GM12878 (cell line): ENCODE results near the gene GAS2L2. TPM values are rescaled to one million over a fixed set of nuclear protein-coding genes. Genes with fewer than 3 reads are reported as not detected.

Experiments
- ATAC-seq: fragments of 200-7000 bp; cut with Tn5 transposase; 3 replicates; pipeline ENCODE4 v1.9.1; 2020; ENCODE audit warnings: mild to moderate bottlenecking, moderate library complexity
- BruUV-seq: library from RNA; stranded (reverse); fragments of 400-500 nt; replicated peaks from 2 replicates; lab custom pipeline; 2021; lab: Mats Ljungman, UMichigan
- CTCF ChIA-PET: fragments of 300-600 bp; sonication (Branson Sonifier 250); formaldehyde crosslinking; extraction: SDS; loops from one replicate; lab custom pipeline; 2021; ENCODE audit warnings: inconsistent platforms; lab: Yijun Ruan, JAX
- POLR2A ChIA-PET: fragments of 350-600 bp; formaldehyde crosslinking; extraction: SDS; loops from one replicate; lab custom pipeline; 2021; ENCODE audit warnings: inconsistent platforms; lab: Charles Lee
- RAD21 ChIA-PET: fragments of 300-600 bp; sonication (Branson Sonifier 250); formaldehyde crosslinking; loops from one replicate; lab custom pipeline; 2023; ENCODE audit warnings: antibody characterized with exemption; ENCODE audit not compliant: unreplicated experiment; lab: Charles Lee
- SMC1A ChIA-PET: fragments of 300-600 bp; sonication (Branson Sonifier 250); formaldehyde crosslinking; loops from one replicate; lab custom pipeline; 2023; ENCODE audit not compliant: unreplicated experiment, uncharacterized antibody; lab: Charles Lee
- DNase-seq: peaks from one replicate; pipeline ENCODE4 v3.0.0-alpha.2; 2011; ENCODE audit warnings: low read depth, low spot score
- FAIRE-seq: peaks from 3 replicates; lab custom pipeline; 2011; peaks lifted over from hg19 to GRCh38; lab: Jason Lieb, UNC
- H2AFZ ChIP-seq: 2 replicates; pipeline ENCODE4 v1.6.0; 2011; ENCODE audit warnings: low read depth, low read length, control low read depth; ENCODE audit not compliant: control insufficient read depth
- H3K27ac ChIP-seq: 2 replicates; pipeline ENCODE4 v1.5.1; 2011; ENCODE audit warnings: control low read depth; ENCODE audit not compliant: control insufficient read depth, insufficient read depth
- H3K27me3 ChIP-seq, 2 experiments: replicated peaks in 1 of 2; 2 replicates each; pipeline versions ENCODE4 v1.6.0 to v1.6.1; 2011; ENCODE audit warnings: low read length in 1 of 2; ENCODE audit not compliant: control insufficient read depth in 2 of 2, insufficient read depth in 2 of 2
- H3K36me3 ChIP-seq, 2 experiments: 2 replicates each; pipeline ENCODE4 v1.5.1; 2011; ENCODE audit warnings: low read length in 1 of 2; ENCODE audit not compliant: control insufficient read depth in 2 of 2, insufficient read depth in 2 of 2
- H3K4me1 ChIP-seq: 2 replicates; pipeline ENCODE4 v1.6.1; 2011; ENCODE audit warnings: mild to moderate bottlenecking, low read length, moderate library complexity, mixed read lengths; ENCODE audit not compliant: control insufficient read depth, insufficient read depth
- H3K4me2 ChIP-seq: 2 replicates; pipeline ENCODE4 v1.6.0; 2011; ENCODE audit warnings: control low read depth; ENCODE audit not compliant: control insufficient read depth, insufficient read depth
- H3K4me3 ChIP-seq: fragments of 200-600 bp; sonication (generic); 2 replicates; pipeline ENCODE4 v1.5.1; 2016
- H3K79me2 ChIP-seq: 2 replicates; pipeline ENCODE4 v1.6.0; 2011; ENCODE audit warnings: low read length; ENCODE audit not compliant: control insufficient read depth, insufficient read depth
- H3K9ac ChIP-seq: 2 replicates; pipeline ENCODE4 v1.8.0; 2011; ENCODE audit warnings: low read length, control low read depth, mixed read lengths; ENCODE audit not compliant: control insufficient read depth, insufficient read depth
- H3K9me3 ChIP-seq: replicated peaks from 3 replicates; pipeline ENCODE4 v1.5.1; 2011; ENCODE audit warnings: mild to moderate bottlenecking, low read length; ENCODE audit not compliant: control insufficient read depth, insufficient read depth
- H4K20me1 ChIP-seq: 2 replicates; pipeline ENCODE4 v1.6.0; 2011; ENCODE audit not compliant: control insufficient read depth, insufficient read depth
- BHLHE40 ChIP-seq, 2 experiments: fragments of 450-650 bp in 1 of 2; IDR thresholded peaks; 2 replicates each; pipeline ENCODE4 v1.6.1; 2011 to 2017; ENCODE audit warnings: low read depth in 2 of 2, borderline replicate concordance in 1 of 2, improper control_type of control experiment in 1 of 2, low read length in 1 of 2, mild to moderate bottlenecking in 1 of 2
- HDGF ChIP-seq: fragments of 450-650 bp; IDR thresholded peaks from 2 replicates; pipeline ENCODE4 v1.6.1; 2016; ENCODE audit warnings: antibody characterized with exemption
- JUNB ChIP-seq: IDR thresholded peaks from 2 replicates; pipeline ENCODE4 v1.6.1; 2016; ENCODE audit warnings: antibody characterized with exemption, mild to moderate bottlenecking
- PAX8 ChIP-seq: fragments of 450-650 bp; IDR thresholded peaks from 2 replicates; pipeline ENCODE4 v1.6.1; 2017; ENCODE audit warnings: mild to moderate bottlenecking, moderate library complexity
- POU2F2 ChIP-seq: IDR thresholded peaks from 3 replicates; pipeline ENCODE4 v1.6.1; 2011; ENCODE audit warnings: low read depth, mild to moderate bottlenecking, low read length, borderline replicate concordance
- SIX5 ChIP-seq: IDR thresholded peaks from 2 replicates; pipeline ENCODE4 v1.6.1; 2011; ENCODE audit warnings: mild to moderate bottlenecking, low read depth, low read length, moderate library complexity; ENCODE audit not compliant: severe bottlenecking
- SUPT20H ChIP-seq: IDR thresholded peaks from 2 replicates; pipeline ENCODE4 v1.6.1; 2011; ENCODE audit warnings: low read depth, mild to moderate bottlenecking, low read length, moderate library complexity, borderline replicate concordance; ENCODE audit not compliant: control insufficient read depth
- TAF1 ChIP-seq: IDR thresholded peaks from 2 replicates; pipeline ENCODE4 v1.6.1; 2011; ENCODE audit warnings: mild to moderate bottlenecking, low read depth, low read length, borderline replicate concordance
- WGBS: methylation state at CpG from one replicate; pipeline ENCODE4 v1.1.6; 2016; ENCODE audit warnings: low lambda C conversion rate; ENCODE audit not compliant: insufficient replicate concordance, insufficient coverage; ENCODE audit errors: missing lambda C conversion rate; 5-methylcytosine and 5-hydroxymethylcytosine counted together
- in situ Hi-C: fragments of 300-500 bp; cut with MboI; formaldehyde crosslinking; loops from 9 replicates; pipeline ENCODE4 v1.14.3; 2018; ENCODE audit warnings: mixed read lengths
- intact Hi-C: fragments of 100-400 bp; cut with micrococcal nuclease; formaldehyde crosslinking; loops from one replicate; pipeline ENCODE4 v1.14.2; 2022; ENCODE audit not compliant: unreplicated experiment
- polyA plus RNA-seq, 11 experiments: library from polyadenylated mRNA; depleted of rRNA in 4 of 11; unstranded in 6 of 11; stranded (reverse) in 5 of 11; fragments of >200 nt; fragmentation: Nextera tagmentation in 4 of 11; fragmentation: Illumina TruSeq in 1 of 11; extraction: Ambion mirVana in 4 of 11; extraction: Trizol in 1 of 11; gene quantifications; 1 replicate in 1 of 11; 2 replicates in 10 of 11; pipeline versions ENCODE4 v1.2.1 to v1.2.3, GENCODE V29; 2011 to 2016; ENCODE audit warnings: inconsistent platforms in 2 of 11, missing spikeins in 2 of 11, low read depth in 1 of 11
- total RNA-seq, 4 experiments: library from RNA; depleted of rRNA in 3 of 4; stranded (reverse); fragments of >200 nt in 3 of 4; fragmentation: Illumina TruSeq in 1 of 4; extraction: Trizol in 1 of 4; gene quantifications; 2 replicates each; pipeline versions ENCODE4 v1.2.1 to v1.2.3, GENCODE V29; 2013 to 2021

The GAS2L2 gene
- total and polyA plus RNA-seq, 10 of the 15 experiments (the other 5 are each of a cell fraction or from before 2014, with no cell fraction given): 0.01 TPM; not detected in 9

GRCh38 chr17:35725802-35726126, 27.3 kb downstream of the GAS2L2 start (continued):
- TF ChIP-seq SIX5 (no peak), PAX8 (no peak), JUNB (no peak)

DNA sequence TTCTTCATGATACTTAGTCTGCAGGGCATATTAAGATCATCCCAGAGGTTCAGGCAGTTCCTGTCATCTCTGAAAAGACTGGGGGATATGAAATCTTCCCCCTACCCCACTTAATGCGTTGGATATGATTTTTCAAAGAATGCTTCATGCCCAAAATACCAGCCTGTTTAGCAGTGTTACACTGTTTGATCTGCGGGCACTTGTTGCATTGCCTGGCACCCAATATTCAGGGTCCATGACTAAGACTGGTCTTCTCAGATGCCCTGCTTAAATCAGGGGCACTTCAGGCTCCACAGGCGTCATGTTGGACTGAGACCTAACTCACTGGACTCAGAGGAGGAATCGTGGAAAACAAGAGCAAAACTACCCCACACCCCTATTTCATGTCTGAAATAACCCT, 28.0 kb downstream of the GAS2L2 start:
- Histone ChIP-seq H2AFZ (no peak overlapping the region), H4K20me1 (no peaks in the 10 kb centered on the region), H3K9ac (no peak overlapping the region), H3K4me3 (no peak overlapping the region), H3K79me2 (no peaks in the 10 kb centered on the region), H3K4me1 (no peaks in the 10 kb centered on the region), H3K4me2 (no peak overlapping the region), H3K27me3 (no peaks in the 10 kb centered on the region), H3K36me3 (peaks cover 3 to 7% of the 10 kb centered on the region in 2 experiments; a peak in 3 of 4 replicates), H3K9me3 (no peaks in the 10 kb centered on the region), H3K27ac (no peak overlapping the region)
- no TSS peak for BruUV-seq
- ChIA-PET SMC1A (no interaction called here), CTCF (no interaction called here), RAD21 (no interaction called here), POLR2A (no interaction called here)
- intact Hi-C loops (no loop called here), in situ Hi-C loops (no loop called here)
- FAIRE-seq (no peak), ATAC-seq (no peak), DNase-seq (no peak)
- TF ChIP-seq TAF1 (no peak), HDGF (no peak), POU2F2 (no peak), BHLHE40 (IDR thresholded peaks at IDR 0.05; ENCODE audit: borderline replicate concordance in 1 of 2, low read depth in 2 of 2, low read length in 1 of 2) (no peak), SUPT20H (no peak)
- 96% methylated on average over 4 of the region's 4 CpGs for WGBS
